Esophagus squamous epithelium (tissue), 4 donors: ENCODE measurements around the gene KIF26B.

ENCODE experiments used
- POLR2A ChIP-seq, 4 donors: fragments of 450-650 bp; IDR thresholded peaks; one replicate each; pipeline ENCODE4 v1.6.1; 2017; ENCODE audit warnings: antibody characterized with exemption in 4 of 4, mild to moderate bottlenecking in 4 of 4, moderate library complexity in 3 of 4
- TF ChIP-seq, protein P1 (sequence below), 6 experiments: fragments of 450-650 bp in 4 of 6; fragments of 200-600 bp in 2 of 6; sonication (generic) in 2 of 6; IDR thresholded peaks; one replicate each; pipeline ENCODE4 v1.5.1; 2016 to 2019; ENCODE audit warnings: antibody characterized with exemption in 6 of 6, mild to moderate bottlenecking in 4 of 6, moderate library complexity in 4 of 6

DNA sequence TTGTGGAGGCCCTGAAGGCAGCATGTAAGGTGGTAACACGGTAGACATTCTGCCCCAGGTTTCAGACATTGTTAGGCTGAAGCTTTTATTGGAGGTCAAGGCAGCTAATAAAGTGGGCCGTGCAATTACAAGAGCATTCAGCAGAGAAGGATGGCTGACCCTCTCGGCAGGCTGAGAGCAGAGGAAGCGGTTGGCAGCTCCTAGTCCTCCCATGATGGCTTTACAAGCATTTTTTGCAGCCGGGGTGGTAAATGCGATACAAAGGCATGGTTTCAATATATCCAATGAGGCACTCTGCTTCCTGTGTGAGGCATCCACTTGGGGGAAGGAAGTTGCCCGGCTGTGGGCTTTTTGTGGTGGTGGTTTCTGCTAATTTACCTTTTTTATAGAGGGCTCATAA, 14.6 kb downstream of the KIF26B start:
- TF ChIP-seq POLR2A (IDR thresholded peaks at IDR 0.05) = no peak
- TF ChIP-seq, protein P1, sequence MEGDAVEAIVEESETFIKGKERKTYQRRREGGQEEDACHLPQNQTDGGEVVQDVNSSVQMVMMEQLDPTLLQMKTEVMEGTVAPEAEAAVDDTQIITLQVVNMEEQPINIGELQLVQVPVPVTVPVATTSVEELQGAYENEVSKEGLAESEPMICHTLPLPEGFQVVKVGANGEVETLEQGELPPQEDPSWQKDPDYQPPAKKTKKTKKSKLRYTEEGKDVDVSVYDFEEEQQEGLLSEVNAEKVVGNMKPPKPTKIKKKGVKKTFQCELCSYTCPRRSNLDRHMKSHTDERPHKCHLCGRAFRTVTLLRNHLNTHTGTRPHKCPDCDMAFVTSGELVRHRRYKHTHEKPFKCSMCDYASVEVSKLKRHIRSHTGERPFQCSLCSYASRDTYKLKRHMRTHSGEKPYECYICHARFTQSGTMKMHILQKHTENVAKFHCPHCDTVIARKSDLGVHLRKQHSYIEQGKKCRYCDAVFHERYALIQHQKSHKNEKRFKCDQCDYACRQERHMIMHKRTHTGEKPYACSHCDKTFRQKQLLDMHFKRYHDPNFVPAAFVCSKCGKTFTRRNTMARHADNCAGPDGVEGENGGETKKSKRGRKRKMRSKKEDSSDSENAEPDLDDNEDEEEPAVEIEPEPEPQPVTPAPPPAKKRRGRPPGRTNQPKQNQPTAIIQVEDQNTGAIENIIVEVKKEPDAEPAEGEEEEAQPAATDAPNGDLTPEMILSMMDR (IDR thresholded peaks at IDR 0.05) = no peak
